ENCODE measurements around the gene TLR5.

GRCh38 chr1:223081181-223081994 lies 61.7 kb downstream of the TLR5 start:
- no peak for TF ChIP-seq EZH2 (IDR thresholded peaks at IDR 0.05; ENCODE audit: low read depth)
- peak; percentile 93 for TF ChIP-seq CTCF (conservative IDR thresholded peaks at IDR 0.05)
